GM11168 (cell line): ENCODE results near the gene JAK1.
"Not testable (repeated sequence)": the region's sequence is repeated elsewhere in the genome, so short reads cannot be mapped to it uniquely, and the experiment has no call there.

Experiments used
- in situ Hi-C: fragments of 300-500 bp; cut with MboI; formaldehyde crosslinking; loops from one replicate; pipeline ENCODE4 v1.12.0; 2022; ENCODE audit warnings: low sequenced_read_pairs; ENCODE audit not compliant: unreplicated experiment

Gene JAK1

GRCh38 chr1:64953241-64953640 lies 13.1 kb downstream of the JAK1 start:
- in situ Hi-C loops = loop anchor here (5.0 kb wide), 1 partner anchor 86 kb away; no protein-coding TSS in a partner anchor

- in situ Hi-C loops = loop anchor here (5.0 kb wide), 1 partner anchor 83 kb away; no protein-coding TSS in a partner anchor
Observed at GRCh38 chr1:64950284-64950809, 16.0 kb downstream of the JAK1 start.

DNA sequence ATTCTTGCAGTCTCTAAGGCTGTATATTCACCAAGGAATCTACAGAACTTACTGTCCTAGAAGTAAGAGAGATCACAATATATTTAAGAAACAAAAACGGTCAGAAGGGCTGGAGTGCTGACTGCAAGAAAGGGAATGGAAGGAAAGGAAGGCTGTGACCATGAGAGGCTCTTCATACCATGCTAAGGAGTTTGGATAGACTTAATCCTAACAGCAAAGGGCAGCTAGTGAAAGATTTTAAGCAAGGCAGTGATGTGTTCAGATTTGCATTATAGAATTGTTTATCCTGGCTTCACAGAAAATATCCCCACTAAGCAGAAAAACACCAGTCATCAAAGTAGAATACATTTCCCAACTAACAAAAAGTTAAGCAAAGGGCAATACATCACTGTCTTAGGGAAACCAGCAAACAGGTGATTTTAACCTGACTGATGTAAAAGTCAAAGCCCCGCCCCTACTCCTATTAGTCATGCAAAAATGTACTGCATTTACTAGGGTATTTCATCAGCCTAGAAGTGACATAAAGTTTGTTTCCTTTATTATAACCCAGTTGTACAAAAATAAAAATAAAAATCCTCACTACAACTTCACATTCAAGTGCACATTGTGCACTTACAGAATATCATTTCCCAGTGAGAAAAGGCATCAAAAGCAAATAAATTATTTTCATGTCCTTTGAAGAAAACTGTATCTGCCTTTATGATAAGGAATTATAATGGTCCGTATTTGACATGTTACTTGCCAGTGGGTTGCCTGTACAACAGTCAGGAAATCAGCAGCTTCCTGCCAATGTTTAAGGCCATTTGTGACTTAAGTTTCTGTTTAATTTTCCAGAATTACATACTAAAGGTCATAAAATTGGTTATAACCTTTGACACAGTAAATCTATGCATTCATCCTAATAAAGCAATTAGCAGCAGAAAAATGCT lies 17.2 kb downstream of the JAK1 start:
- in situ Hi-C loops = no loop called here

DNA sequence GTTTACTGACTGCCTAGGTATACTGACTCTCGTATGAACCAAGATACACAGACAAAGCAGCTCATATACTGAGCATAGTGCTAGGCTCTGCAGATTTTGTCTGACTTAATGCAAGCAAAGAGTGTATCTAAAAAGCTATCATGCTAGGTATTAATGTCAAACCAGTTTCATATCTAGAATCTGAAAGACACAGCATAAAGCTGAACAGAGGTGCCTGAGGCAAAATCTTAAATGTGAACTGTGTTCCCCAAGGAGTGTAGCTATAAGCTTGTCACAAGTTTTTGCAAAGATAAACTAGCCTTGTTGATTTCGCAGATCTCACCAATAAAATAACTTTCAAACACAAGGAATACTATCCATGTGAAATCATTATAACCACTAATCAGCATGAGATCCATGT lies 18.1 kb downstream of the JAK1 start:
- in situ Hi-C loops = no loop called here

DNA sequence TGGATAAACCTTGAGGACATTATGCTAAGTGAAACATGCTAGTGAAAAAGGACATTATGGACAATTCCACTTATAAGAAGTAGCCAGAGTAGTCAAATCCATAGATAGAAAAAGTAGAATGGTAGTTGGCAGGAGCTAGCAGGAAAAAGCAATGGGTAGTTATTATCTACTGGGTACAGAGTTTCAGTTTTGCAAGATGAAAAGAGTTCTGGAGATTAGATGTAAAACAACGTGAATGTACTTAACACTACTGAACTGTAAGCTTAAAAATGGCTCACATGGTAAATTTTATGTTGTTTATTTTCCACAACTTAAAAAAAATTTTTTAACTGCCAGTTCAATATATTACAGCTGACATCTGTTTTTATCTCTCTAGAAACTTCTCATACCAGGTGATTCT lies 19.4 kb downstream of the JAK1 start:
- in situ Hi-C loops = no loop called here

DNA sequence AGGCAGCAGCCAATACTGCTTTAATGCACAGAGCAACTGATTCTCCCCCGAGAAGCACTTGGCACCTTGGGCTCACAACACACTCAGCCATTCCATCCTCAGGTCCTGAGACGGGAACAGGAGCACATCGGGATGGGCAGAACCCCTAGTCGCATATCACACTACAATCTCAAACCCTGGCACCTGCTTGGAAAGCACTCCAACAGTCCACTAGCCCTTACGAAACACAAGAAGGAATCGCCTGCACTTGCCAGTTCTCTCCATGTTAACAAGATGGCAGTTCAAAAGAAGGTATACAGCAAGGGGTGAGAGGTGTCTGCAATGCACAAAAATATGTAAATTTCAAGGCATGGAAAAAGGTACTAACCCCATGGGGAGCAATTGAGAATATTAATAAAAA lies 21.4 kb downstream of the JAK1 start:
- in situ Hi-C loops = no loop called here

- in situ Hi-C loops = no loop called here
Observed at GRCh38 chr1:64942675-64943074, 23.7 kb downstream of the JAK1 start.

DNA sequence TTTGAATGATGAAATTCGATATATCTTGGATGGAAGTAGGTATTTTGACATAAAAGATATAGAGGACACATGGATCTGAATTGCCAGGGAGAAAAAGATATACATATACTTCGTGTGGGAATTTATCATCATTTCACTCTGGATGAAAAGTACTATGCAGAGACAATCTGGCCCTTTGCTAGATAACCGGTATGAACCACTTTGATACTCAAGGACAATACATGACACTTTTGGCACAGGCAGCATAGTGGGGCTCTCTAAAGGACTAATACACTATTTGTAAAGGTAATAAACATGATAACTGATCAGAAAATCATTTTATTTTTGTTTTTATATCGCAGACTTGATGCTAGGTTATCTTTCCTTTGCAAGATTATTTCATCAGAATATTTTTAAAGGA lies 24.2 kb downstream of the JAK1 start:
- in situ Hi-C loops = no loop called here

DNA sequence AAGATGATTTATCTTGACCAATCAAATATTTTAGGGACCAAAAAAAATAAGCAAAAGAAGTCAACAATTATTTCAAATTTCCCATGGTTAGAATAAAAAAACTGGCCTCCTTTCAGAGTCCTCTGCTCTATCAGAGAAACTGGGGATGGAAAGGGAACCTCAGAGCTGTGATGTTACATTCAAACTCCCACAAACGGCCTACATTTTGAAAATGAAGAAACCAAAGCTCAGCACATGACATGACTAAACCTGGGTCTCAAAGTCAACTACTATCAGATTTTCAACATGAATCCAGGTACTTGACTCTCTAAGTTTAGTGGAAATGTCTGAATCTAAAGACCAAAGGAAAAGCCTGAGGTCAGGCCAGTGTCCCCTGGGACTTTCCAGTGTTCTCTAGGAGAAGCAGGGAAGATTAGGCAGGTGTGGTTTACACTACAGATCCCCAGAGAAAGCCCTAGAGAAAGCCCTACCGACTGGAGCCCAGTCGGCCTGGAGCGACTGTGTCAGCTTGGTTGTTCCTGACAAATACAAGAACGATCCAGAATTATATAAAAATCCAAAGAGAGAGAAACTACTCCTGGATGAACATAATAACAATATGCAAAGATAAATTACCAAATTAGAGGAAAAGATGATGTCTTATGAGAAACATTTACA lies 24.8 kb downstream of the JAK1 start:
- in situ Hi-C loops = no loop called here

- in situ Hi-C loops = no loop called here
Observed at GRCh38 chr1:64940025-64940424, 26.3 kb downstream of the JAK1 start.

GRCh38 chr1:64938991-64939390 lies 27.4 kb downstream of the JAK1 start:
- in situ Hi-C loops = no loop called here

DNA sequence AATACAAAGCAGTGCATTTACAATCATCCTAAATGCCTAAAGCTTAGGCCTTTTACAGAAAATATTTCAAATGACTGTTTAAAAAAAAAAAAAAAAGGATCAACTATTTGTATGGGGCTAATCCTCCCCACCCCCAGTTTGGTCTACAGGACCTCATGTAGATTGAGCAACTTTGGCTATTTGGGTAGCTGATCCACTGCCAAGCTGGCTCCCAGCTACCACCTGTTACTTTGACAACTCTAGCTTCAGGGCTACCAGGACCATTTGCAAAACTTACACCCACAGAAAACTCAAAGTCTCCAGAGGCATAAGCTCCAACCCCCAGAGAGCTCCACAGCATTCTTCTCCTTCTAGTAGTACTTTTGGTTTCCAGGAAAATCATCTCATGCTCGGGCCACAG lies 29.4 kb downstream of the JAK1 start:
- in situ Hi-C loops = no loop called here

DNA sequence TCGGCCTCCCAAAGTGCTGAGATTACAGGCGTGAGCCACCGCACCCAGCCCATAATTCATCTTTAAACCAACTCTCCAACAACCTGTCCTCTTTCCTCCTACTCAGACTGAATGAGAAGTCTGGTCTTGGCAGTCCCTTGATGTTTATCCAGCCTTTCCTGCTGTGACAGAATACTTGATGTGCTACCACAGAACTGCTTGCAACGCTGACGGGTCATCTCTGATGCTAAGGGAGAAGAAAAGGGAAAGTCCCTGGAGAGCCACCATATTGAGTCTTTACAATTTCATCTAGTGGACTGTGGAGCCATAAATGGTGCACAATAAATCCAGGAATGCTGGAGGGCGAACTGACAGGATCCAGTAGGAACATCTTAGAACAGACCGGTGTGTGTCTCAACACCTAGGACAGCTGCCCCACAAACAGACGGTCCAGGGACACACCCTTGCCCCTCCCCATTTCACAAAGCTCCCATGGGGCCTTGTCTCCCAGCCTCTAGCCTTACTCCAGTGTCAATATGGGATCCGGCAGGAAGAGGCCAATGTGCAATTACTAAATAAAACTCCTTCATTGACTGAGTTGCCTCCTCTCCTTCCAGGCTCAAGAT lies 30.7 kb downstream of the JAK1 start:
- in situ Hi-C loops = no loop called here

DNA sequence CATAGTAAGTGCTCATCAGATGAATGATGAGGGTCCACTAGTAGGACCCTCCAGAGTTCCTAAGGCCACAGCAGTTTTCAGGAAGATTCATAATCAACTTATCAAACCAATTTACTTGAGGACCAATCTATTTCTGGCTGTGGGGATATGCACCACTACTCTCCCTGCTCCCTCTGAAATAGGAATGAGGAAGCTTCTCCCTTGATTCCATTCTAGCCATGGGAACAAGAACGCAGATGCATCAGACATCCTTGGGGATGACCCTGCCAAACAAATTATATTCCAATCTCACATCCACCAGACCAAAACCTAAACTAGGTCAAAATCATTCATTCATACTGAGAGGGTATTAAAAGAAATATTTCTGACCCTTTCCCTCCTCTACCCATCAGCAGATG lies 31.5 kb downstream of the JAK1 start:
- in situ Hi-C loops = no loop called here

DNA sequence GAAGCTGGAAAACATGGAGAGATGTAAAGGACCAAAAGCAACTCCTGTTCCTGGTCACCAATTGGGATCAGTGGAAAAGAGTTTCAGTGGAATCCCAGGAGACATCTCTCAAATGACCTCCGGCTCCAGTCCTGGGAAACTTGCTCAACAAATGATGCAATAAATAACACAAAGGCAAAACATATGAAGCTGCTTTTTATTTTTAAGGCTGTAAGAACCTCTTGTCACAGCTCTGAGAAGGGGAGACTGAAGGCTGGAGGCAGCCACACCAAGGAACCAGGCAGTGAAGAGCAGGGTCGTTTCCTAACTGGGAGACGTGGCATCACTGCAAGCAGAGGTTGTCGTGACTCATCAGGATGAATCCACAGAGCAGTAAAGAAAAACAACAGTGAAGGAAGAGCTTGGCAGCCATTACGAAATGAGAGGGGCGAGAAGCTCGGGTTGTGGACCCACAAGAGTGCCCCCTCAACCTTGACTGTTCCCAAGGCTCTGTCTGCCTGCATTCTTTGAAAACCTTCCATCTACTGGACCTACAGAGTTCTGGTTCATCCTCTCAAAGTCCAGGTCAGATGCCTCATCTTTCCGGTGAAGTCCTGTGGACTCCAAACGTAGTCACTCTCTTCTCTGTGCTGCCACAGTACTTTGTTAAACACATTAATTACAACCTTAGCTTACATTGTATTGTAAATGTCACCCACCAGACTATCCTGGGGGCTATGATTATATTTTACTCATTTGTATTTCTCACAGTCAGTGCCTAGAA lies 32.1 kb downstream of the JAK1 start:
- in situ Hi-C loops = no loop called here

GRCh38 chr1:64933296-64934070 lies 32.9 kb downstream of the JAK1 start:
- in situ Hi-C loops = no loop called here

GRCh38 chr1:64932962-64933295 lies 33.4 kb downstream of the JAK1 start:
- in situ Hi-C loops = no loop called here

DNA sequence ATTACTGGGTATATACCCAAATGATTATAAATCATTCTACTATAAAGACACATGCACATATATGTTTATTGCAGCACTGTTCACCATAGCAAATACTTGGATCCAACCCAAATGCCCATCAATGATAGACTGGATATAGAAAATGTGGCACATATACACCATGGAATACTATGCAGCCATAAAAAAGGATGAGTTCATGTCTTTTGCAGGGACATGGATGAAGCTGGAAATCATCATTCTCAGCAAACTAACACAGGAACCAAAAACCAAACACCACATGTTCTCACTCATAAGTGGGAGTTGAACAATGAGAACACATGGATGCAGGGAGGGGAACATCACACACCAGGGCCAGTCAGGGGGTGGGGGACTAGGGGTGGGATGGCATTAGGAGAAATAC lies 35.7 kb downstream of the JAK1 start:
- in situ Hi-C loops = not testable (repeated sequence)

DNA sequence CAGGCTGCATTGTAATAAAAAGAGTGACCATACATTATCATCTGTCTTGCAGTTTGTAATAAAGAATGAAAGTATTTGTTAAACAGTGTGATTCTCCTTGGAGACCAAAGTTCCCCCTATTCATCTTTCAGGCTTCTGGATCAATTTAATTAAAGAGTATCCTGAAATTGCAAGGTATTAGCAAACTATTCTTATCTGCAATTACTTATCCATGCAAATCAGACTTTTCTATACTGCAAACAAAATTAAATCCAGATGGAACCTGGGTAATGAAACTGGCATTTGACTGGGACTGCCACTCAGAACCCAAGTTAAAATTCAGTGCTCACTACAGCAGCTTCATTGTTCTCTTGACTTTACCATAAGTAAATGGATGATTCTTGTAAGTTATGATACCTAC lies 37.1 kb downstream of the JAK1 start:
- in situ Hi-C loops = no loop called here

- in situ Hi-C loops = no loop called here
Observed at GRCh38 chr1:64928325-64928724, 38.0 kb downstream of the JAK1 start.
